HepG2 (cell line): ENCODE results near the gene ZFYVE26. TPM values are rescaled to one million over a fixed set of nuclear protein-coding genes. Genes with fewer than 3 reads are reported as not detected.

Experiments
- ARHGAP35 ChIP-seq: sonication (generic); formaldehyde crosslinking; IDR thresholded peaks from 2 replicates; pipeline ENCODE4 v1.9.0; 2022; ENCODE audit warnings: mild to moderate bottlenecking, inconsistent platforms, moderate library complexity, missing genetic modification reagents, borderline replicate concordance
- GATA4 ChIP-seq: sonication (generic); IDR thresholded peaks from 2 replicates; pipeline ENCODE4 v1.6.1; 2016; ENCODE audit warnings: antibody characterized with exemption, low read depth, borderline replicate concordance
- HOXA5 ChIP-seq: sonication (generic); formaldehyde crosslinking; IDR thresholded peaks from 2 replicates; pipeline ENCODE4 v1.4.0; 2020; ENCODE audit warnings: missing genetic modification reagents
- IKZF4 ChIP-seq: sonication (generic); formaldehyde crosslinking; IDR thresholded peaks from 2 replicates; pipeline ENCODE4 v1.5.1; 2020; ENCODE audit warnings: borderline replicate concordance, mild to moderate bottlenecking, low read depth, missing genetic modification reagents; ENCODE audit errors: not compliant biosample characterization
- NFKBIZ ChIP-seq: IDR thresholded peaks from 2 replicates; pipeline ENCODE4 v1.6.1; 2018; ENCODE audit warnings: missing genetic modification reagents, missing compliant biosample characterization
- NR3C1 ChIP-seq: sonication (generic); formaldehyde crosslinking; IDR thresholded peaks from 2 replicates; pipeline ENCODE4 v1.4.0; 2020; ENCODE audit warnings: missing genetic modification reagents
- POLR2A ChIP-seq, 2 experiments: IDR thresholded peaks; 2 replicates each; pipeline ENCODE4 v1.6.1; 2011; ENCODE audit warnings: low read depth in 2 of 2, low read length in 2 of 2, mild to moderate bottlenecking in 1 of 2, moderate library complexity in 1 of 2; ENCODE audit not compliant: insufficient read depth in 1 of 2
- PRPF4 ChIP-seq: fragments of 200-400 bp; formaldehyde crosslinking; IDR thresholded peaks from 2 replicates; pipeline ENCODE4 v1.6.1; 2016; ENCODE audit warnings: low read length, low read depth; ENCODE audit not compliant: poor library complexity, severe bottlenecking
- SIN3A ChIP-seq: IDR thresholded peaks from 2 replicates; pipeline ENCODE4 v1.6.1; 2011; ENCODE audit warnings: low read depth, mild to moderate bottlenecking, control low read depth, low read length, borderline replicate concordance
- TCF7L2 ChIP-seq: IDR thresholded peaks from 2 replicates; pipeline ENCODE4 v1.6.1; 2011; ENCODE audit warnings: mild to moderate bottlenecking, low read depth, low read length, moderate library complexity
- TEAD2 ChIP-seq: sonication (generic); formaldehyde crosslinking; IDR thresholded peaks from 2 replicates; pipeline ENCODE4 v1.9.0; 2021; ENCODE audit warnings: missing genetic modification reagents
- ZFP37 ChIP-seq: sonication (generic); formaldehyde crosslinking; IDR thresholded peaks from 2 replicates; pipeline ENCODE4 v1.4.0; 2020; ENCODE audit warnings: missing genetic modification reagents, borderline replicate concordance
- ZKSCAN1 ChIP-seq: fragments of 150-350 bp; IDR thresholded peaks from 2 replicates; pipeline ENCODE4 v1.6.1; 2014; ENCODE audit warnings: low read length
- ZNF225 ChIP-seq: sonication (generic); formaldehyde crosslinking; IDR thresholded peaks from 2 replicates; pipeline ENCODE4 v1.4.0; 2020; ENCODE audit warnings: mild to moderate bottlenecking, missing genetic modification reagents
- ZNF33A ChIP-seq: sonication (generic); formaldehyde crosslinking; IDR thresholded peaks from 2 replicates; pipeline ENCODE4 v1.5.1; 2020; ENCODE audit warnings: missing genetic modification reagents, mild to moderate bottlenecking, moderate library complexity, borderline replicate concordance
- ZNF562 ChIP-seq: sonication (generic); formaldehyde crosslinking; IDR thresholded peaks from 2 replicates; pipeline ENCODE4 v1.8.0; 2022; ENCODE audit warnings: missing genetic modification reagents, borderline replicate concordance
- polyA plus RNA-seq, 8 experiments: library from polyadenylated mRNA; depleted of rRNA in 3 of 8; stranded (reverse) in 7 of 8; unstranded in 1 of 8; fragments of >200 nt; fragmentation: Illumina TruSeq in 4 of 8; extraction: Trizol in 4 of 8; gene quantifications; 2 replicates each; pipeline versions ENCODE4 v1.2.1 to v1.2.3, GENCODE V29; 2011 to 2016; ENCODE audit warnings: low read depth in 4 of 8, missing spikeins in 1 of 8, mixed read lengths in 1 of 8; ENCODE audit not compliant: insufficient read depth in 1 of 8
- total RNA-seq, 5 experiments: library from RNA; depleted of rRNA; stranded (reverse); fragments of >200 nt; fragmentation: Illumina TruSeq; extraction: Trizol; gene quantifications; 2 replicates each; pipeline ENCODE4 v1.2.3, GENCODE V29; 2016; ENCODE audit warnings: low read depth in 1 of 5
- TF ChIP-seq, protein P1 (sequence below): sonication (generic); formaldehyde crosslinking; IDR thresholded peaks from 2 replicates; pipeline ENCODE4 v1.4.0; 2020; ENCODE audit warnings: low read depth, missing genetic modification reagents
- TF ChIP-seq, protein P2 (sequence below): sonication (generic); formaldehyde crosslinking; IDR thresholded peaks from 2 replicates; pipeline ENCODE4 v1.4.0; 2020; ENCODE audit warnings: missing genetic modification reagents
- TF ChIP-seq, protein P3 (sequence below): sonication (generic); formaldehyde crosslinking; IDR thresholded peaks from 2 replicates; pipeline ENCODE4 v1.5.1; 2020; ENCODE audit warnings: mild to moderate bottlenecking, missing genetic modification reagents, borderline replicate concordance

Gene ZFYVE26
- total and polyA plus RNA-seq, 2 of the 13 experiments (the other 11 are each of a cell fraction or from before 2014, with no cell fraction given), result 13.6 to 16.4 TPM

DNA sequence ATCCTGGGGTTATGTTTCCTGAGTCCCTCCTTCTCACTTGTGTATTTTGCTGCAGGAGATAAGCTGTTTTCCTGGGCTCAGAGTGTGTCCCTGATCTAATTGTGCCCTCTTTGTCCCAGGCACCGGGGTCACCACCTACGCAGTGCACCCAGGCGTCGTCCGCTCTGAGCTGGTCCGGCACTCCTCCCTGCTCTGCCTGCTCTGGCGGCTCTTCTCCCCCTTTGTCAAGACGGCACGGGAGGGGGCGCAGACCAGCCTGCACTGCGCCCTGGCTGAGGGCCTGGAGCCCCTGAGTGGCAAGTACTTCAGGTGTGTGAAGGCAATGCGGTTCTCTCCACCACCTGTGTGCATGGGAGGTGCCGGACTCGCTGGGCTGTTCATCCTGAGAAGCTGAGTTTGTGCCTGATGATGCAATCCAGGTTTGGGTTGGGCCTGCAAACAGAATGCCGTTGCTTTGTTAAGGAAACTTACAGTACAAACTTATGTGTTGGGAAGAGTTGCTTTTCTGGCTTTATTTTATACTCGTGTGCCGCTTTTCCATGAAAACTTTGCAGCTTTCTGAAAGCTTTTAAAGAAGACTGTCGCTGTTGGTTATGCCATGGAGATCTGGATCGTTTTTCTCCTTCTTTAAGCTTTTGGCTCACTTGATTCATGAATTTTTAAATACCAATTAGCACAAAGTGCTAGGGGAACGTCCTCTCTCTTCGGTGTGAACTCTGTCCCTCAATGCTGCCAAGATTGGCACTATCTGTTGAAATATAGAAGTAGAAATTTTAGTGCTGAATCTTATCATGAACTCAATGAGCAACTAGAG is 87.1 kb downstream of the ZFYVE26 start (continued):
- TF ChIP-seq, protein P1, sequence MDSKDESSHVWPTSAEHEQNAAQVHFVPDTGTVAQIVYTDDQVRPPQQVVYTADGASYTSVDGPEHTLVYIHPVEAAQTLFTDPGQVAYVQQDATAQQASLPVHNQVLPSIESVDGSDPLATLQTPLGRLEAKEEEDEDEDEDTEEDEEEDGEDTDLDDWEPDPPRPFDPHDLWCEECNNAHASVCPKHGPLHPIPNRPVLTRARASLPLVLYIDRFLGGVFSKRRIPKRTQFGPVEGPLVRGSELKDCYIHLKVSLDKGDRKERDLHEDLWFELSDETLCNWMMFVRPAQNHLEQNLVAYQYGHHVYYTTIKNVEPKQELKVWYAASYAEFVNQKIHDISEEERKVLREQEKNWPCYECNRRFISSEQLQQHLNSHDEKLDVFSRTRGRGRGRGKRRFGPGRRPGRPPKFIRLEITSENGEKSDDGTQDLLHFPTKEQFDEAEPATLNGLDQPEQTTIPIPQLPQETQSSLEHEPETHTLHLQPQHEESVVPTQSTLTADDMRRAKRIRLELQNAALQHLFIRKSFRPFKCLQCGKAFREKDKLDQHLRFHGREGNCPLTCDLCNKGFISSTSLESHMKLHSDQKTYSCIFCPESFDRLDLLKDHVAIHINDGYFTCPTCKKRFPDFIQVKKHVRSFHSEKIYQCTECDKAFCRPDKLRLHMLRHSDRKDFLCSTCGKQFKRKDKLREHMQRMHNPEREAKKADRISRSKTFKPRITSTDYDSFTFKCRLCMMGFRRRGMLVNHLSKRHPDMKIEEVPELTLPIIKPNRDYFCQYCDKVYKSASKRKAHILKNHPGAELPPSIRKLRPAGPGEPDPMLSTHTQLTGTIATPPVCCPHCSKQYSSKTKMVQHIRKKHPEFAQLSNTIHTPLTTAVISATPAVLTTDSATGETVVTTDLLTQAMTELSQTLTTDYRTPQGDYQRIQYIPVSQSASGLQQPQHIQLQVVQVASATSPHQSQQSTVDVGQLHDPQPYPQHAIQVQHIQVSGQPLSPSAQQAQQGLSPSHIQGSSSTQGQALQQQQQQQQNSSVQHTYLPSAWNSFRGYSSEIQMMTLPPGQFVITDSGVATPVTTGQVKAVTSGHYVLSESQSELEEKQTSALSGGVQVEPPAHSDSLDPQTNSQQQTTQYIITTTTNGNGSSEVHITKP, result no peak; the same call in 1 of the 2 replicates
- peak in 1 of 2 experiments; percentile 62; a peak in 1 of 4 replicates for TF ChIP-seq POLR2A (IDR thresholded peaks at IDR 0.05; ENCODE audit: insufficient read depth in 1 of 2, low read depth in 2 of 2, low read length in 2 of 2)
- TF ChIP-seq NR3C1 (CRISPR knock-in tag), result no peak
- no peak for TF ChIP-seq SIN3A
- TF ChIP-seq HOXA5 (CRISPR knock-in tag), result 0 out of 2 replicates have a peak, but pooled peaks have one; percentile 60
- TF ChIP-seq NFKBIZ (CRISPR knock-in tag), result no peak
- no peak for TF ChIP-seq ZFP37 (CRISPR knock-in tag)
- peak; percentile 53; the same call in 1 of the 2 replicates for TF ChIP-seq ARHGAP35 (CRISPR knock-in tag)
- TF ChIP-seq IKZF4, result no peak
- no peak for TF ChIP-seq TEAD2 (CRISPR knock-in tag)
- TF ChIP-seq, protein P2, sequence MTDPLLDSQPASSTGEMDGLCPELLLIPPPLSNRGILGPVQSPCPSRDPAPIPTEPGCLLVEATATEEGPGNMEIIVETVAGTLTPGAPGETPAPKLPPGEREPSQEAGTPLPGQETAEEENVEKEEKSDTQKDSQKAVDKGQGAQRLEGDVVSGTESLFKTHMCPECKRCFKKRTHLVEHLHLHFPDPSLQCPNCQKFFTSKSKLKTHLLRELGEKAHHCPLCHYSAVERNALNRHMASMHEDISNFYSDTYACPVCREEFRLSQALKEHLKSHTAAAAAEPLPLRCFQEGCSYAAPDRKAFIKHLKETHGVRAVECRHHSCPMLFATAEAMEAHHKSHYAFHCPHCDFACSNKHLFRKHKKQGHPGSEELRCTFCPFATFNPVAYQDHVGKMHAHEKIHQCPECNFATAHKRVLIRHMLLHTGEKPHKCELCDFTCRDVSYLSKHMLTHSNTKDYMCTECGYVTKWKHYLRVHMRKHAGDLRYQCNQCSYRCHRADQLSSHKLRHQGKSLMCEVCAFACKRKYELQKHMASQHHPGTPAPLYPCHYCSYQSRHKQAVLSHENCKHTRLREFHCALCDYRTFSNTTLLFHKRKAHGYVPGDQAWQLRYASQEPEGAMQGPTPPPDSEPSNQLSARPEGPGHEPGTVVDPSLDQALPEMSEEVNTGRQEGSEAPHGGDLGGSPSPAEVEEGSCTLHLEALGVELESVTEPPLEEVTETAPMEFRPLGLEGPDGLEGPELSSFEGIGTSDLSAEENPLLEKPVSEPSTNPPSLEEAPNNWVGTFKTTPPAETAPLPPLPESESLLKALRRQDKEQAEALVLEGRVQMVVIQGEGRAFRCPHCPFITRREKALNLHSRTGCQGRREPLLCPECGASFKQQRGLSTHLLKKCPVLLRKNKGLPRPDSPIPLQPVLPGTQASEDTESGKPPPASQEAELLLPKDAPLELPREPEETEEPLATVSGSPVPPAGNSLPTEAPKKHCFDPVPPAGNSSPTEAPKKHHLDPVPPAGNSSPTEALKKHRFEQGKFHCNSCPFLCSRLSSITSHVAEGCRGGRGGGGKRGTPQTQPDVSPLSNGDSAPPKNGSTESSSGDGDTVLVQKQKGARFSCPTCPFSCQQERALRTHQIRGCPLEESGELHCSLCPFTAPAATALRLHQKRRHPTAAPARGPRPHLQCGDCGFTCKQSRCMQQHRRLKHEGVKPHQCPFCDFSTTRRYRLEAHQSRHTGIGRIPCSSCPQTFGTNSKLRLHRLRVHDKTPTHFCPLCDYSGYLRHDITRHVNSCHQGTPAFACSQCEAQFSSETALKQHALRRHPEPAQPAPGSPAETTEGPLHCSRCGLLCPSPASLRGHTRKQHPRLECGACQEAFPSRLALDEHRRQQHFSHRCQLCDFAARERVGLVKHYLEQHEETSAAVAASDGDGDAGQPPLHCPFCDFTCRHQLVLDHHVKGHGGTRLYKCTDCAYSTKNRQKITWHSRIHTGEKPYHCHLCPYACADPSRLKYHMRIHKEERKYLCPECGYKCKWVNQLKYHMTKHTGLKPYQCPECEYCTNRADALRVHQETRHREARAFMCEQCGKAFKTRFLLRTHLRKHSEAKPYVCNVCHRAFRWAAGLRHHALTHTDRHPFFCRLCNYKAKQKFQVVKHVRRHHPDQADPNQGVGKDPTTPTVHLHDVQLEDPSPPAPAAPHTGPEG, result no peak
- TF ChIP-seq PRPF4, result no peak
- TF ChIP-seq, protein P3, sequence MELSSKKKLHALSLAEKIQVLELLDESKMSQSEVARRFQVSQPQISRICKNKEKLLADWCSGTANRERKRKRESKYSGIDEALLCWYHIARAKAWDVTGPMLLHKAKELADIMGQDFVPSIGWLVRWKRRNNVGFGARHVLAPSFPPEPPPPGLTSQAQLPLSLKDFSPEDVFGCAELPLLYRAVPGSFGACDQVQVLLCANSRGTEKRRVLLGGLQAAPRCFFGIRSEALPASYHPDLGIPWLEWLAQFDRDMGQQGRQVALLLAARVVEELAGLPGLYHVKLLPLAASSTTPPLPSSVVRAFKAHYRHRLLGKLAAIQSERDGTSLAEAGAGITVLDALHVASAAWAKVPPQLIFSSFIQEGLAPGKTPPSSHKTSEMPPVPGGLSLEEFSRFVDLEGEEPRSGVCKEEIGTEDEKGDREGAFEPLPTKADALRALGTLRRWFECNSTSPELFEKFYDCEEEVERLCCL (CRISPR knock-in tag), result no peak
- peak; percentile 79; the same call in 1 of the 2 replicates for TF ChIP-seq ZNF225
- no peak for TF ChIP-seq ZNF33A (CRISPR knock-in tag)
- no peak for TF ChIP-seq ZNF562
- no peak for TF ChIP-seq ZKSCAN1
- no peak for TF ChIP-seq TCF7L2
- TF ChIP-seq GATA4, result no peak
